Fibroblast of skin of back (primary cell): ENCODE results near the gene STXBP5L.
A peak's percentile ranks its signal among the peaks of the same experiment; 100 is the strongest.
"Not testable (repeated sequence)": the region's sequence is repeated elsewhere in the genome, so short reads cannot be mapped to it uniquely, and the experiment has no call there.

Experiments
- DNase-seq: peaks from one replicate; pipeline ENCODE4 v3.0.0-alpha.2; 2013

STXBP5L gene

GRCh38 chr3:121063628-121064027 lies 155.6 kb downstream of the STXBP5L start:
- DNase-seq, result no peak

GRCh38 chr3:121064121-121064520 lies 156.1 kb downstream of the STXBP5L start:
- DNase-seq, result no peak

- DNase-seq, result no peak
Measured at GRCh38 chr3:121072133-121072532, 164.1 kb downstream of the STXBP5L start.

- no peak for DNase-seq
Measured at GRCh38 chr3:121073011-121073410, 165.0 kb downstream of the STXBP5L start.

GRCh38 chr3:121075191-121075590 lies 167.2 kb downstream of the STXBP5L start:
- no peak for DNase-seq

- DNase-seq, result not testable (repeated sequence)
Measured at GRCh38 chr3:121078378-121079101, 170.5 kb downstream of the STXBP5L start.

GRCh38 chr3:121096953-121097352 lies 188.9 kb downstream of the STXBP5L start:
- no peak for DNase-seq

GRCh38 chr3:121111086-121111485 lies 203.1 kb downstream of the STXBP5L start:
- not testable (repeated sequence) for DNase-seq

GRCh38 chr3:121111914-121112612 lies 204.1 kb downstream of the STXBP5L start:
- no peak for DNase-seq

GRCh38 chr3:121126033-121126706 lies 218.2 kb downstream of the STXBP5L start:
- DNase-seq, result no peak

GRCh38 chr3:121126707-121127035 lies 218.7 kb downstream of the STXBP5L start:
- no peak for DNase-seq

- DNase-seq, result no peak
Measured at GRCh38 chr3:121152573-121152972, 244.6 kb downstream of the STXBP5L start.

GRCh38 chr3:121153851-121154250 lies 245.8 kb downstream of the STXBP5L start:
- no peak for DNase-seq

GRCh38 chr3:121155028-121155427 lies 247.0 kb downstream of the STXBP5L start:
- peak; percentile 2 for DNase-seq

- DNase-seq, result no peak
Measured at GRCh38 chr3:121165397-121165837, 257.4 kb downstream of the STXBP5L start.

- no peak for DNase-seq
Measured at GRCh38 chr3:121167374-121168139, 259.6 kb downstream of the STXBP5L start.

- DNase-seq, result no peak
Measured at GRCh38 chr3:121175083-121175482, 267.1 kb downstream of the STXBP5L start.

- DNase-seq, result not testable (repeated sequence)
Measured at GRCh38 chr3:121190626-121191025, 282.6 kb downstream of the STXBP5L start.

- DNase-seq, result no peak
Measured at GRCh38 chr3:121202573-121202972, 294.6 kb downstream of the STXBP5L start.

GRCh38 chr3:121223116-121223515 lies 315.1 kb downstream of the STXBP5L start:
- no peak for DNase-seq

- no peak for DNase-seq
Measured at GRCh38 chr3:121228971-121229370, 321.0 kb downstream of the STXBP5L start.

- DNase-seq, result not testable (repeated sequence)
Measured at GRCh38 chr3:121230194-121230593, 322.2 kb downstream of the STXBP5L start.

- DNase-seq, result no peak
Measured at GRCh38 chr3:121231872-121232271, 323.9 kb downstream of the STXBP5L start.
